ENCODE measurements around the gene FYB1.

Gene FYB1

DNA sequence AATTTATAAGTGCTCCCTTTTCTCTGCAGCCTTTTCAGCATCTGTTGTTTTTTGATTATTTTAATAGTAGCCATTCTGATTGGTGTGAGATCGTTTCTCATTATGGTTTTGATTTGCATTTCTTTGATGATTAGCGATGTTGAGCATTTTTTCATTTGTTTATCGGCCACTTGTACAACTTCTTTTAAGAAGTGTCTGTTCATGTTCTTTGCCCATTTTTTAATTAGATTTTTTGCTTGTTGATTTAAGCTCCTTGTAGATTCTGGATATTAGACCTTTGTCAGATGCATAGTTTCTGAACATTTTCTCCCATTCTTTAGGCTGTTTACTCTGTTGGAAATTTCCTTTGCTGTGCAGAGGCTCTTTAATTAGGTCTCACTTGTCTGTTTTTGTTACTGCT is 46.3 kb downstream of the FYB1 start:
- no peak overlapping the region for H3K27ac ChIP-seq
- no peak for TF ChIP-seq ZFX (IDR thresholded peaks at IDR 0.05)
- TF ChIP-seq, protein P1, sequence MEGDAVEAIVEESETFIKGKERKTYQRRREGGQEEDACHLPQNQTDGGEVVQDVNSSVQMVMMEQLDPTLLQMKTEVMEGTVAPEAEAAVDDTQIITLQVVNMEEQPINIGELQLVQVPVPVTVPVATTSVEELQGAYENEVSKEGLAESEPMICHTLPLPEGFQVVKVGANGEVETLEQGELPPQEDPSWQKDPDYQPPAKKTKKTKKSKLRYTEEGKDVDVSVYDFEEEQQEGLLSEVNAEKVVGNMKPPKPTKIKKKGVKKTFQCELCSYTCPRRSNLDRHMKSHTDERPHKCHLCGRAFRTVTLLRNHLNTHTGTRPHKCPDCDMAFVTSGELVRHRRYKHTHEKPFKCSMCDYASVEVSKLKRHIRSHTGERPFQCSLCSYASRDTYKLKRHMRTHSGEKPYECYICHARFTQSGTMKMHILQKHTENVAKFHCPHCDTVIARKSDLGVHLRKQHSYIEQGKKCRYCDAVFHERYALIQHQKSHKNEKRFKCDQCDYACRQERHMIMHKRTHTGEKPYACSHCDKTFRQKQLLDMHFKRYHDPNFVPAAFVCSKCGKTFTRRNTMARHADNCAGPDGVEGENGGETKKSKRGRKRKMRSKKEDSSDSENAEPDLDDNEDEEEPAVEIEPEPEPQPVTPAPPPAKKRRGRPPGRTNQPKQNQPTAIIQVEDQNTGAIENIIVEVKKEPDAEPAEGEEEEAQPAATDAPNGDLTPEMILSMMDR (conservative IDR thresholded peaks at IDR 0.05) = no peak

DNA sequence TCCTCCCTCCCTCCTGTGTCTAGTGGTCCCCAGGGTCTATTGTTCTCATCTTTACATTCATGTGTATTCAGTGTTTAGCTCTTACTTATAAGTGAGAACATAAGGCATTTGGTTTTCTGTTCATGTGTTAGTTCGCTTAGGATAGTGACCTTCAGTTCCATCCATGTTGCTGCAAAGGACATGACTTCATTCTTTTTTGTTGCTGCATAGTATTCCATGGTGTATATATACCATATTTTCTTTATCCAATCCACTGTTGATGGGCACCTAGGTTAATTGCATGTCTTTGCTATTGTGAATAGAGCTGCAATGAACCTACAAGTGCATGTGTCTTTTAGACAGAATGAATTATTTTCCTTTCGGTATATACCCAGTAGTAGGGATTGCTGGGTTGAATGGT is 46.8 kb downstream of the FYB1 start:
- H3K27ac ChIP-seq = no peak overlapping the region
- TF ChIP-seq ZFX (IDR thresholded peaks at IDR 0.05) = no peak
- TF ChIP-seq, protein P1 (conservative IDR thresholded peaks at IDR 0.05) = no peak

DNA sequence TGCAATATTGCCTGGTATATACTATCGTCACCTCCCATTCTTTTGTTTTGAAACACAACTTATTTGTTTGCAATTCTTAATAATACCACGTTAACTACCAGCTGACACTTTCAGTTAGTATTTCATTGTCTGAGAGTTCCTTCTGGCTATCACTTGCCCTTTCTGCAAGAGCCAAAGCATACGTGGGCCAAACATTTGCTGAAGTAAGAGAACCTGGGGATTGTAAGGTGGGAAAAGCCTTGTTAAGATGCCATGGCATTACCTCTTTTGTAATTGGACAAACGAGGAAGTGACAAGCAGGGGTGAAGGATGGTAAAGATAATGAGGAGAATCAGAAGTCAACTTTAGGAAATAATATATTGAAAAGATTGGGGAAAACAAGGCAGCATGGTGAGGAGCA is 47.7 kb downstream of the FYB1 start:
- H3K27ac ChIP-seq = no peak overlapping the region
- TF ChIP-seq, protein P1 (conservative IDR thresholded peaks at IDR 0.05) = no peak
- no peak for TF ChIP-seq ZFX (IDR thresholded peaks at IDR 0.05)

DNA sequence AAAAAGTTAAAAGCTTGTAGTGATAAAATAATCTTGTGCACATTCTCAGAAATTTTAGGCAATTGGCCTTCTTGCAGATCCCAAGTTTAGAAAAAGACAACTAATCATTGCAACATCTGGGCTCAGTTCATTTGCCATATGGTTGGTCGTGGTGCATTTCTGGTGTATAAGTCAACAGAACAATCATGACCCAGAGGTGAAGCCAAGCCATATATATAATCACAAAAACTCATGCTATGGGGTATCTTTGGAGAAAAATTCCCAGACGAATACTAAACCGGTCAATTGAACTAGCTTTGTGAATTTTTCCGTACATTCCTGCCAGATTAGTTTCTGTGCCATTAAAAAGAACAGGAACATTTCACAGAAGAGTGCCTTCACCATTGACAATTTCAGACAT is 50.3 kb downstream of the FYB1 start:
- TF ChIP-seq, protein P1 (conservative IDR thresholded peaks at IDR 0.05) = no peak
- no peak for TF ChIP-seq ZFX (IDR thresholded peaks at IDR 0.05)
- no peak overlapping the region for H3K27ac ChIP-seq

DNA sequence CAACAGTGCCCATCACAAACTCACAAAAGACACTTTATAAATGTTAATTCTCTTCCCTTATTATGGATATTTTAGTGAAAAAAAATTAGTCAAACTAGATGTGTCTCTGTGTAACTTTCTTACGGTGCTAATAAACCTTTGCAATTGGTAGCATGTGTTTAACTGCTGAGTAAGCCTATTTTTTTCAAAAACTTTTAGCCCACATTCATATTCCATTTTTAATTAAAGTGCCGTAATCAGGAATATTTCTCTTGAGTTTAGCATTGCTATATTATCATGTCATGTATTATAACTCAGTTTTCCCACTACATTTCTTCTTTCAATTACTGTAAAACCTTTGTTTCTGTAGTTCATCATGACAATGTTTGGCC is 51.4 kb downstream of the FYB1 start:
- H3K27ac ChIP-seq = no peak overlapping the region
- TF ChIP-seq ZFX (IDR thresholded peaks at IDR 0.05) = no peak
- TF ChIP-seq, protein P1 (conservative IDR thresholded peaks at IDR 0.05) = no peak

DNA sequence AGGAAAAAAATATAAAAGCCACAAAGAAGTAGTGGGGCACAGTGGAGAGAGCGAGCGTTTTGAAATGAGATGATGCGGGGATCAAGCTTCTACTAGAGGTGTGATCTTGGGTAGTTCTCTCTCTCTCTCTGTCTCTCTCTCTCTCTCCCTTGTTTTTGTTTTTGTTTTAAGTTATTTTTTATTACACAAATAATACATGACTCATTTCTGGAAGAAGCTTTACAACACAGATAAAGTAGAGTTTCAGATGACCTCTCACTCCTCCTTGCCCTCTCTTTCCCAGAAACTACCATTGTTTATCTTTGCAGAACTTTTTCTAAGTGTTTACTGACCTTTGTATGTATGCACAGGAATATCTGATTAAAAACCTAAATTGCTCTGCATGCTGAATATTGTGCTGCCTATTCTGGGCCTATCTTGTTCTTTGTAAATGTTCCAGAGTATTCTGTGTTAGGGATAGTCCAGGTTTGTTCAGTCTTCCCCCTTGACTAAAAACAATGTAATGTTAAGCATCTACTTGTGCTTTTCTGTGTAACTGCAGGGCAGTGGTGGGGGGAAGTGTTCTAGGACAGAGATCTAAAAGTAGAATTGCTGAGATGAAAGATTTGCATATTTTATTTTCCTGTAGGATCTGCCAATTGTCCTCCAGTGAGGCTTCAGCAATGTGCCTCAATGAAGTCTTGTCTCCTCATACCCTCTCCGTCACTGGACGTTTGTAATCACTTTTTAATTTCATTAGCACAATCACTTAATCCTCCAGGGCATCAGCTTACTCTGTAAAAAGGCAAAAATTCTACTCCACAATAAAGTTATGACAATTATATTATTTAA is 52.0 kb downstream of the FYB1 start:
- TF ChIP-seq, protein P1 (conservative IDR thresholded peaks at IDR 0.05) = no peak
- TF ChIP-seq ZFX (IDR thresholded peaks at IDR 0.05) = no peak
- H3K27ac ChIP-seq = no peak overlapping the region

DNA sequence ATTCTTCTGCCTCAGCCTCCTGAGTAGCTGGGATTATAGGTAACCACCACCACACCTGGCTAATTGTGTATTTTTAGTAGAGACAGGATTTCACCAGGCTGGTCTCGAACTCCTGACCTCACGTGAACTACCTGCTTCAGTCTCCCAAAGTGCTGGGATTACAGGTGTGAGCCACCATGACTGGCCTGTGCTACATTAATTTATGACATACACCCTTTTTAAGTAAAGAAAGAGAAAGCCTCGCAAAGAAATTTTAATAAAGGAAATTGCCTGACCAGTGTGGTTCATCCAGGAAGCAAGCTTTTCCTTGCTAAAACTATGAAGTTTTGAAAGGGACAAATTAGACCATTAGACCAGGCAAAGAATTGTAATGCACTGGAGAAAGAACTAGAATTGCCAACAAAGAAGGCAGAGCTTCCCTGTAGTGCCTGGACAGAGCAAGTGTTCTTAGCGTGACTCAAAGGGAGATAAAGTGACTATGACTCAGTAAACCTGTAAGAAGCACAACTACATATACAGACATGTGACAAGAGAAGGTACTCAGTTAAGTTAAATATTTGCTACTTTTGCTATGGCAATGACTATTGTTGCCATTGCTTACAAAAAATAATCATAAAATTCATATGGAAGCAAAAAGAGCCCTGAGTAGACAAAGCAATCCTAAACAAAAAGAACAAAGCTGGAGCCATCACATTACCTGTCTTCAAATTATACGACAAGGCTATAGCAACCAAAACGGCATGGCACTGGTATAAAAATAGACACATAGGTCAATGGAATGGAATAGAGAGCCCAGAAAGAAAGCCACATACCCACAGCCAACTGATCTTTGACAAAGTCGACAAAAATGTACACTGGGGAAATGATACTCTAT is 54.6 kb downstream of the FYB1 start:
- TF ChIP-seq ZFX (IDR thresholded peaks at IDR 0.05) = no peak
- TF ChIP-seq, protein P1 (conservative IDR thresholded peaks at IDR 0.05) = no peak
- no peak overlapping the region for H3K27ac ChIP-seq

Data from C4-2B (cell line).